Measurements from ENCODE around the gene GRXCR1. TPM values are rescaled to one million over a fixed set of nuclear protein-coding genes. Genes with fewer than 3 reads are reported as not detected.

Gene GRXCR1
- total RNA-seq, 1 donor, result not detected

- no peak for DNase-seq (ENCODE audit: low read depth)
- no peak for TF ChIP-seq CTCF (IDR thresholded peaks at IDR 0.05; ENCODE audit: insufficient read depth, low read length)
- no peak overlapping the region for H3K4me3 ChIP-seq (ENCODE audit: low read depth, low read length)
Measured at GRCh38 chr4:42905591-42905990, 13.1 kb downstream of the GRXCR1 start.

- no peak for DNase-seq (ENCODE audit: low read depth)
- H3K4me3 ChIP-seq (ENCODE audit: low read depth, low read length), result no peak overlapping the region
- no peak for TF ChIP-seq CTCF (IDR thresholded peaks at IDR 0.05; ENCODE audit: insufficient read depth, low read length)
Measured at GRCh38 chr4:42906341-42906740, 13.8 kb downstream of the GRXCR1 start.

- no peak overlapping the region for H3K4me3 ChIP-seq (ENCODE audit: low read depth, low read length)
- no peak for DNase-seq (ENCODE audit: low read depth)
- TF ChIP-seq CTCF (IDR thresholded peaks at IDR 0.05; ENCODE audit: insufficient read depth, low read length), result no peak
Measured at GRCh38 chr4:42906891-42907759, 14.6 kb downstream of the GRXCR1 start.

- H3K4me3 ChIP-seq (ENCODE audit: low read depth, low read length), result no peak overlapping the region
- no peak for TF ChIP-seq CTCF (IDR thresholded peaks at IDR 0.05; ENCODE audit: insufficient read depth, low read length)
- no peak for DNase-seq (ENCODE audit: low read depth)
Measured at GRCh38 chr4:42910459-42910858, 17.9 kb downstream of the GRXCR1 start.

GRCh38 chr4:42914937-42915336, 22.4 kb downstream of the GRXCR1 start:
- no peak for TF ChIP-seq CTCF (IDR thresholded peaks at IDR 0.05; ENCODE audit: insufficient read depth, low read length)
- DNase-seq (ENCODE audit: low read depth), result no peak
- no peak overlapping the region for H3K4me3 ChIP-seq (ENCODE audit: low read depth, low read length)

GRCh38 chr4:42915484-42915883, 23.0 kb downstream of the GRXCR1 start:
- DNase-seq (ENCODE audit: low read depth), result no peak
- no peak overlapping the region for H3K4me3 ChIP-seq (ENCODE audit: low read depth, low read length)
- no peak for TF ChIP-seq CTCF (IDR thresholded peaks at IDR 0.05; ENCODE audit: insufficient read depth, low read length)

All from fibroblast of the aortic adventitia (primary cell).